C4-2B (cell line): ENCODE results near the gene KLC1.

Experiments
- CTCF ChIP-seq: fragments of 450-650 bp; conservative IDR thresholded peaks from 2 replicates; pipeline ENCODE4 v1.5.1; 2017; ENCODE audit warnings: mild to moderate bottlenecking
- ZFX ChIP-seq: fragments of 450-650 bp; IDR thresholded peaks from 2 replicates; pipeline ENCODE4 v1.6.1; 2017

- TF ChIP-seq CTCF (no peak), ZFX (no peak)
Measured at GRCh38 chr14:103696466-103697071, 67.6 kb downstream of the KLC1 start.
